GM13976 (cell line): ENCODE results near the gene TMEFF1.
"Not testable (repeated sequence)": the region's sequence is repeated elsewhere in the genome, so short reads cannot be mapped to it uniquely, and the experiment has no call there.

Experiments
- DNase-seq: peaks from one replicate; pipeline ENCODE4 v3.0.0; 2012; ENCODE audit warnings: low spot score
- in situ Hi-C: fragments of 300-500 bp; cut with MboI; formaldehyde crosslinking; loops from one replicate; pipeline ENCODE4 v1.12.0; 2022; ENCODE audit warnings: low sequenced_read_pairs, mixed read lengths, inconsistent platforms; ENCODE audit not compliant: unreplicated experiment
- TF ChIP-seq, protein P1 (sequence below): IDR thresholded peaks from 2 replicates; pipeline ENCODE4 v1.5.1; 2012; ENCODE audit warnings: borderline replicate concordance, mild to moderate bottlenecking; ENCODE audit not compliant: insufficient read depth; ENCODE audit errors: extremely low read depth, missing control alignments, control extremely low read depth

TMEFF1 gene

DNA sequence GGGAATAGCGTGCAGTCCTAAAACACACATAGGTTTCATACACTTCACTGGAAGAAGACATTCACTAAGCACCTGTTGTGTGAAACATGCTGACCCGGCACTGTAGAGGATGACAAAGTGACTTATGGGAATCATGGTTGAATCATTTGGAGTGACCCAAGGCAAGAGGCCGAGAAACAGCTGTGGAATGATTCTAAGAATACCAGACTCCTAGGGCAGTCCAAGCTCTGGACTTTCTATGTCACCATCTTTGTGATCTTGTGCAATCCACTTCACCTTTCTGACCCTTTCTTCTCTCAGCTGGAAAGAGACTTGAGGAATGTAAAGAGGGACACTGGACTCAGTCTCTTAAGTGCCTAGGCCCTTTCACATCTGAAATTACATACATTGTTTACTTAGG is 32.9 kb upstream of the TMEFF1 start:
- TF ChIP-seq, protein P1, sequence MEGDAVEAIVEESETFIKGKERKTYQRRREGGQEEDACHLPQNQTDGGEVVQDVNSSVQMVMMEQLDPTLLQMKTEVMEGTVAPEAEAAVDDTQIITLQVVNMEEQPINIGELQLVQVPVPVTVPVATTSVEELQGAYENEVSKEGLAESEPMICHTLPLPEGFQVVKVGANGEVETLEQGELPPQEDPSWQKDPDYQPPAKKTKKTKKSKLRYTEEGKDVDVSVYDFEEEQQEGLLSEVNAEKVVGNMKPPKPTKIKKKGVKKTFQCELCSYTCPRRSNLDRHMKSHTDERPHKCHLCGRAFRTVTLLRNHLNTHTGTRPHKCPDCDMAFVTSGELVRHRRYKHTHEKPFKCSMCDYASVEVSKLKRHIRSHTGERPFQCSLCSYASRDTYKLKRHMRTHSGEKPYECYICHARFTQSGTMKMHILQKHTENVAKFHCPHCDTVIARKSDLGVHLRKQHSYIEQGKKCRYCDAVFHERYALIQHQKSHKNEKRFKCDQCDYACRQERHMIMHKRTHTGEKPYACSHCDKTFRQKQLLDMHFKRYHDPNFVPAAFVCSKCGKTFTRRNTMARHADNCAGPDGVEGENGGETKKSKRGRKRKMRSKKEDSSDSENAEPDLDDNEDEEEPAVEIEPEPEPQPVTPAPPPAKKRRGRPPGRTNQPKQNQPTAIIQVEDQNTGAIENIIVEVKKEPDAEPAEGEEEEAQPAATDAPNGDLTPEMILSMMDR = no peak
- no peak for DNase-seq
- in situ Hi-C loops = no loop called here

DNA sequence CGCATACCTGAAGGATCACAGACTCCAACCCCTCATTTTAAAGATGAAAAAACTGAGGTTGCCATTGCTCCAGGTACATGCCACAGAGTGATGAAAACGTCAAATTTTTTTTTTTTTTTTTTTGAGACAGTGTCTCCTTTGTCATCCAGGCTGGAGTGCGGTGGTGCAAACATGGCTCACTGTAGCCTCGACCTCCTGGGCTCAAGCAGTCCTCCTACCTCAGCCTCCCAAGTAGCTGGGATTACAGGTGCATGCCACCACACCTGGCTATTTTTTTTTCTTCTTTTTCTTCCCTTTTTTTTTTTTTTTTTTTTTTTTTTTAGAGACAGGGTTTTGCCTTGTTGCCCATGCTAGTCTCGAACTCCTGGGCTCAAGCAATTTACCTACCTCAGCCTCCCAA is 32.5 kb upstream of the TMEFF1 start:
- DNase-seq, in situ Hi-C loops: not testable (repeated sequence)

DNA sequence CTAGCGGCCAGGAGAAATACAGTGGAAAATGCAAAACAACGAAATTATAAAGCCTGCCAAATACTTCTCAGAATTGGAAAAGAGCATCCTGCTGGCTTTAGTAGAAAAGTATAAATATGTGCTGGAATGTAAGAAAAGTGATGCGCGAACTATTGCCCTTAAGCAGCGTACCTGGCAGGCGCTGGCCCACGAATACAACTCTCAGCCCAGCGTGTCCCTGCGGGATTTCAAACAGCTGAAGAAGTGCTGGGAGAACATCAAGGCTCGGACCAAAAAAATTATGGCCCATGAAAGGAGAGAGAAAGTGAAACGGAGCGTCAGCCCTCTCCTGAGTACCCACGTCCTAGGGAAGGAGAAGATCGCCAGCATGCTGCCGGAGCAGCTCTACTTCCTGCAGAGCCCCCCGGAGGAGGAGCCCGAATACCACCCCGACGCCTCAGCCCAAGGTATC is 31.0 kb upstream of the TMEFF1 start:
- TF ChIP-seq, protein P1 = no peak
- in situ Hi-C loops = no loop called here
- DNase-seq = no peak

DNA sequence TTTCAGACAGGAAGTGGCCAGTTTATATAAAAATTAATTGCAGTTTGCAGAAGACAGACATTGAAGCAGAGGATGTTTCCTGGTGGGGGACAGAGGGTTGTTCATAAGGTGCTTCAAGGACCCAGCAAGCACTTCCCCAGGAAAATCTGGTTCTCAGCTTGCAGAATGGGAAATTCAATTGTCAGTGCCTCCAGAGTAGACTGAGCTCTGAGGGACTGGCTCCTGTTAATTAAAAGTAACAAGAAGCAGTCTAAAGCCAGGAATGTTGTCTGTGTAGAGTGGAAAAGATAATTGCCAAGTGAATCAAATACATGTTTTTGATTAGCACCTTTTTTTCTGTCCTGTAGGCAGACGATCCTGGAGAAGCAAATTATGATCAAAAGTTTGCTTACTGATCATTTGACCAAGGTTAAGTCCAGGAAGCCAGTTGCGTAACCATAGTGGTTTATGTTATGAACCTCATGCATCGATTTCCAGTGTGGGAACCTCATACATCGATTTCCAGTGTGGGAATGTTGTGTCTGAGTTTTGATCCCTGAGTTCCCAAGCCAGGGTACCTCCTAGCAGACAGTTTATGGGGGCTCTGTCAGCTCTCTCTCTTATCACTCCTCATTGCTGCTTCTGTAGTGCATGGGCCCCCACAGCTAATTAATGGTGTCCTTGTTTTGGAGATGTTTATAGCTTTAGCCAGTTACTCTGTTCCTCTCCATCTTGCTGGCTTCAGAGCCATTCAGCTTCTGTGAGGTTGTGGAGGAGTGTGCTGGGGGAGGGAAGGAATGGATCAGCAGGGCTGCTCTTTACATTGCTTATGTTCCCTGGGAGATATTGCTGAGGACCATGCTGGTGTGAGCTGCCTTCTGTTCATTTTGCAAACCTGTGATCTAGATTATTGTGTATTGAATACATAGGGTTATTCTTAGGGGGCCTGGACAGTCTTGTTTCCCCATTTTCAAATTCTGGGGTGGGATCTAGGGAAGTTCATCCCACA is 28.9 kb upstream of the TMEFF1 start:
- in situ Hi-C loops = no loop called here
- TF ChIP-seq, protein P1 = no peak
- DNase-seq = no peak

DNA sequence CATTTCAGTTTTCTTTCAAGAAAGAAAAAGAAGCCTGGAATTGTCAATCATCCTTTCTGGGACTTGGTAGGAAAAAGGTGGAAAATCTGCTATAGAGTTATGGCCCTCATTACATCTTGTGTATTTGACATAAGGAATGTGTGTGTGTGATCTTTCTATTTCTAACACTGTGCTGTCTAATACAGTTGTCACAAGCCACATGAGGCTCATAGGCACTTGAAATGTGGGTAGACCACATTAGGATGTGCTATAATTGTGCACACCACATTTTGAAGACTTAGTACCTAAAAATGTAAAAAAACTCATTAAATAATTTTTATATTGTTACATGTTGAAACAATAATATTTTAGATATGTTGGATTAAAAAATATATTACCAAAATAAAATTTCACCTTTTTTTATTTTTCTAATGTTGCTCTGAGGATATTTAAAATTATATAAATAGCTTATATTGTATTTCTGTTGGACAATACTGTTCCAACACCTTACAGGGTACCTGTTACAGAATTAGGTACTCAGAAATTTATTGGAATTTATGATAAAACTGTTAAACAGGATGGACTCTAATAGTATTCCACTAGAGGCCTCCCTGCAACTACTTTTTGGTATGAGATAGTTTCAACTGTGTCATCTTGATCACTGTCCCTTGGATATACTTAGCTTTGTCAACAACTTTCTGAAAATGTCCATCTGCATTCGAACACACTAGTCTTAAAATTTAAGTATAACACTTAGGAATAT is 27.6 kb upstream of the TMEFF1 start:
- in situ Hi-C loops = no loop called here
- TF ChIP-seq, protein P1 = no peak
- no peak for DNase-seq

DNA sequence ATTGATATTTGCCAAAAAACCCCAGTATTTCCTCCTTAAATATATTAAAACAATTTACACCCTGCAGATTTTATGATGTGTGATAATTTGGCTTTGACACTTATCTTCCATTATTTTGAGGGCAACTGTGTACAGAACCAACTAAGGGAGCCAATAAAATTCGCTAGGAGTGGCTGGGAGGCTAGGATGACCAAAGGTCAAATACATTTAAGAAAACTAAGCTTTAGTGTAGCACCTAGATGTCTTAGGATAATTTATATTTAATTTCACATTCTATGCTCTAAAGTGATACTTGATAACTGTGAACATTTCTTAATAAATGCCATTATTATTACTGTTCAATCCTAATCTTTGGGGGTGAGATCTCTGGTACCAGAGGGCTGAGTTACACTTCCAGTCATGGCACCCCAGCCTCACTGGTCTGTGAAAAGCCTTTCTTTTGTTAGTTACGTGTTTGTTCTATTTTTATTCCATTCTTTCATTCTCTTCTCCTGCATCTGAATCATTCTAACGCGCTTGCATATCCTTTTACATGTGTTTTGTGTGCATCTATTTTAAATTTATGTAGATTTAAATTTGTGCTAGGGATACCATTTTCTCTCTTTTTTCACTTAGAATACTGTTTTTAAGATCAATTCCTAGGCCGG is 26.9 kb upstream of the TMEFF1 start:
- in situ Hi-C loops = no loop called here
- DNase-seq = no peak
- TF ChIP-seq, protein P1 = no peak
